Testis (tissue), 3 donors: ENCODE results near the gene UBE2V1. TPM values are rescaled to one million over a fixed set of nuclear protein-coding genes. Genes with fewer than 3 reads are reported as not detected.
"Not testable (repeated sequence)": the region's sequence is repeated elsewhere in the genome, so short reads cannot be mapped to it uniquely, and the experiment has no call there.

ENCODE experiments used
- DNase-seq: peaks from one replicate; pipeline ENCODE4 v3.0.0-alpha.2; 2019
- H3K27ac ChIP-seq, 2 donors: fragments of 200-600 bp; sonication (generic); one replicate each; pipeline ENCODE4 v1.5.1; 2019
- H3K27me3 ChIP-seq: fragments of 200-600 bp; sonication (generic); one replicate; pipeline ENCODE4 v1.5.1; 2019
- H3K36me3 ChIP-seq: fragments of 200-600 bp; sonication (generic); one replicate; pipeline ENCODE4 v1.5.1; 2017; ENCODE audit warnings: low read depth; ENCODE audit errors: missing control alignments
- H3K4me1 ChIP-seq: fragments of 200-600 bp; sonication (generic); one replicate; pipeline ENCODE4 v1.5.1; 2019
- H3K4me3 ChIP-seq, 2 donors: fragments of 200-600 bp; sonication (generic); one replicate each; pipeline ENCODE4 v1.5.1; 2017 to 2019
- H3K9me3 ChIP-seq: fragments of 200-600 bp; sonication (generic); one replicate; pipeline ENCODE4 v1.5.1; 2017
- CTCF ChIP-seq, 3 experiments: fragments of 450-650 bp in 2 of 3; fragments of 200-600 bp in 1 of 3; sonication (generic) in 1 of 3; IDR thresholded peaks; one replicate each; pipeline ENCODE4 v1.5.1; 2016 to 2019; ENCODE audit warnings: antibody characterized with exemption in 3 of 3, mild to moderate bottlenecking in 2 of 3, moderate library complexity in 1 of 3
- POLR2A ChIP-seq: fragments of 450-650 bp; IDR thresholded peaks from one replicate; pipeline ENCODE4 v1.6.1; 2017; ENCODE audit warnings: antibody characterized with exemption, mild to moderate bottlenecking, moderate library complexity
- WGBS, 2 donors: methylation state at CpG; one replicate each; pipeline ENCODE4 v1.1.5; 2018; 5-methylcytosine and 5-hydroxymethylcytosine counted together
- intact Hi-C: fragments of 100-400 bp; cut with DNase I; formaldehyde crosslinking; loops from one replicate; pipeline ENCODE4 v1.15.1; 2023; ENCODE audit warnings: low total_unique reads
- polyA plus RNA-seq: library from polyadenylated mRNA; stranded (reverse); fragments of 350-450 nt; fragmentation: Illumina TruSeq; extraction: RNeasy Lipid Tissue Mini Kit (QIAGEN cat#74804); gene quantifications from one replicate; pipeline ENCODE4 v1.2.3, GENCODE V29; 2014; ENCODE audit warnings: low read depth, low replicate concordance; ENCODE audit not compliant: insufficient read depth
- total RNA-seq, 2 donors: library from RNA; depleted of rRNA; stranded (reverse); fragments of >200 nt; gene quantifications; one replicate each; pipeline ENCODE4 v1.2.3, GENCODE V29; 2016

Gene UBE2V1
- total and polyA plus RNA-seq, 3 donors from 2014 or later = 78.1 to 121 (median 80.5) TPM

- intact Hi-C loops = no loop called here
- WGBS, 2 donors = 51 to 60% methylated on average over 5 of the region's 5 CpGs
- DNase-seq = peak; percentile 65
- H3K36me3 ChIP-seq = no peaks in the 10 kb centered on the region
- no peaks in the 10 kb centered on the region for H3K9me3 ChIP-seq
- no peaks in the 10 kb centered on the region for H3K27me3 ChIP-seq
- no peak overlapping the region for H3K4me3 ChIP-seq
- TF ChIP-seq CTCF (IDR thresholded peaks at IDR 0.05) (no peak), POLR2A (no peak)
- H3K27ac ChIP-seq = peak overlapping the region; percentile 84 to 90
- H3K4me1 ChIP-seq = peaks cover 39% of the 10 kb centered on the region
Measured at GRCh38 chr20:50138120-50138478, 25.1 kb upstream of the UBE2V1 start.

- Histone ChIP-seq H3K4me1 (peaks cover 39% of the 10 kb centered on the region), H3K27ac (peak overlapping the region; percentile 84 to 90)
- H3K4me3 ChIP-seq, H3K36me3 ChIP-seq, intact Hi-C loops, H3K27me3 ChIP-seq, H3K9me3 ChIP-seq: not testable (repeated sequence)
- peak; percentile 88 for DNase-seq
- WGBS, 2 donors = 54 to 59% methylated on average over 13 of the region's 13 CpGs
Measured at GRCh38 chr20:50137702-50138101, 24.8 kb upstream of the UBE2V1 start.

- no peak overlapping the region for H3K4me3 ChIP-seq
- no peaks in the 10 kb centered on the region for H3K36me3 ChIP-seq
- 88 to 91% methylated on average over 11 to 15 of the region's 15 CpGs for WGBS, 2 donors
- intact Hi-C loops = no loop called here
- H3K27me3 ChIP-seq = no peaks in the 10 kb centered on the region
- H3K27ac ChIP-seq = peak overlapping the region; percentile 84 to 90
- TF ChIP-seq POLR2A = no peak
- no peak for TF ChIP-seq CTCF (IDR thresholded peaks at IDR 0.05)
- no peak for DNase-seq
- H3K9me3 ChIP-seq = no peaks in the 10 kb centered on the region
- peaks cover 39% of the 10 kb centered on the region for H3K4me1 ChIP-seq
Measured at GRCh38 chr20:50136822-50137599, 24.1 kb upstream of the UBE2V1 start.

GRCh38 chr20:50135157-50135556, 22.2 kb upstream of the UBE2V1 start:
- H3K9me3 ChIP-seq, H3K4me3 ChIP-seq, intact Hi-C loops, H3K36me3 ChIP-seq, DNase-seq, H3K27me3 ChIP-seq, H3K27ac ChIP-seq: not testable (repeated sequence)
- peaks cover 52% of the 10 kb centered on the region for H3K4me1 ChIP-seq
- 92 to 93% methylated on average over 7 of the region's 7 CpGs for WGBS, 2 donors

- intact Hi-C loops = no loop called here
- 65 to 66% methylated on average over 9 of the region's 9 CpGs for WGBS, 2 donors
- Histone ChIP-seq H3K4me1 (peaks cover 39% of the 10 kb centered on the region), H3K36me3 (no peaks in the 10 kb centered on the region), H3K27me3 (no peaks in the 10 kb centered on the region), H3K4me3 (no peak overlapping the region), H3K27ac (no peak overlapping the region), H3K9me3 (no peaks in the 10 kb centered on the region)
- peak in 1 of 3 experiments; percentile 8 for TF ChIP-seq CTCF (IDR thresholded peaks at IDR 0.05)
- no peak for TF ChIP-seq POLR2A
- peak; percentile 62 for DNase-seq
Measured at GRCh38 chr20:50133474-50134217, 20.7 kb upstream of the UBE2V1 start.
